GM19397 (cell line): ENCODE data around the gene BIN1.

Experiments
- ATAC-seq: cut with Tn5 transposase; IDR thresholded peaks from one replicate; pipeline ENCODE4 v1.9.1; 2021; ENCODE audit warnings: mild to moderate bottlenecking, moderate library complexity; ENCODE audit not compliant: unreplicated experiment

The BIN1 gene

DNA sequence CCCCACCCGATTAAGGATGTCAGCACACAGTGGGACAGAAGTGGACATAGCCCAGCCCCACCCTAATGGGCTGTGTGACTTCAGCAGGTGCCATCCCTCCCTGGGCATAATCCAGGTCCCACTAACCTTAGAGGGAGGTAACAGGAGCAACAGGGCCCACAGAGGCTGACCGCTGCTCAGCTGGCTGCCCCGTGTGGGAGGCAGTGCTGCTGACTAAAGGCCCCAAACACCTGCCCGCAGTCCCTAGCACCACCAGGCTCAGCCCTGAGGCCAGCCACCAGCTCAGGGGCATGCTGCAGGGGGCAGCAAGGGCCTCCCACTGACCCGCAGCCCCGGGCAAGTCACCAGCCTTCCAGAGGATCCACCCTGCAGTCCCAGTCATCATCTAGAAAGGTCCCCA lies 14.6 kb downstream of the BIN1 start:
- no peak for ATAC-seq

DNA sequence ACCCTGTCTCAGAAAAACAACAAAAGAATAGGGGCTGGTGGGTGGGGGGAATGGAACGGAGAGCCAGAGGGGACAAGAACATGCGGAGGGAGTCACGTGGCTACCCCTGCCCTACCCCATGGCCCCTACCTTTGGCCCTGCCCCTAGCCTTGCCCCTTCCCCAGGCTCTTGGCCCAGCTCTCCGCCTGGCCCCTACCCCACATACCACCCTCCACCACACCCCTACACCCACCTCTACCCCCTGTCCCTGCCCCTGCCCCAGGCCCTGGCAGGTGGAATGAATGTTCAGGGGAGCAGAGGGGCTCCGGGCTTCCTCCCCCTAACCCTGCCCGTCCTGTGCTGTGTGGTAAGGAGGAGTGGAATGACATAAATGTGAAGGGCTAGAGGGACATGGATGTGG lies 15.1 kb downstream of the BIN1 start:
- ATAC-seq = no peak

DNA sequence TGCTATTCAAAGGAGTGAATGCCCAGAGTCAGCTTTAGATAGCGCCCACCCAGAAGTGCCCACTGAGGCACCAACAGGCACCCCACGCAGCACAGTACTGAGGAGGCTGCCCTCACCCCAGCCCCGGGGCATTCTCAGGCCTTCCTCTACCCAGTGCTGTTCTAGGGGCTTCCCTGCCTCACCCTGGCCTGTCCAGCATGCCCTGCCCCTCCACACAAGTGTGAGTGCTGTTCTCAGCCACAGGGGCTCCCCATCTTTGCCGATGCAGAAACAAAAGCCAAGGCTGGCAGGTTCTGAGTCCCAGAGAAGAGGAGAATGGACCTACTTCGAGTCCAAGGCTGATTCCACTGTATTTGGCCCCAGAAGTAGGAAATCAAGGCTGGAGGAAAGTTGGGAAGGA lies 15.8 kb downstream of the BIN1 start:
- ATAC-seq = no peak

DNA sequence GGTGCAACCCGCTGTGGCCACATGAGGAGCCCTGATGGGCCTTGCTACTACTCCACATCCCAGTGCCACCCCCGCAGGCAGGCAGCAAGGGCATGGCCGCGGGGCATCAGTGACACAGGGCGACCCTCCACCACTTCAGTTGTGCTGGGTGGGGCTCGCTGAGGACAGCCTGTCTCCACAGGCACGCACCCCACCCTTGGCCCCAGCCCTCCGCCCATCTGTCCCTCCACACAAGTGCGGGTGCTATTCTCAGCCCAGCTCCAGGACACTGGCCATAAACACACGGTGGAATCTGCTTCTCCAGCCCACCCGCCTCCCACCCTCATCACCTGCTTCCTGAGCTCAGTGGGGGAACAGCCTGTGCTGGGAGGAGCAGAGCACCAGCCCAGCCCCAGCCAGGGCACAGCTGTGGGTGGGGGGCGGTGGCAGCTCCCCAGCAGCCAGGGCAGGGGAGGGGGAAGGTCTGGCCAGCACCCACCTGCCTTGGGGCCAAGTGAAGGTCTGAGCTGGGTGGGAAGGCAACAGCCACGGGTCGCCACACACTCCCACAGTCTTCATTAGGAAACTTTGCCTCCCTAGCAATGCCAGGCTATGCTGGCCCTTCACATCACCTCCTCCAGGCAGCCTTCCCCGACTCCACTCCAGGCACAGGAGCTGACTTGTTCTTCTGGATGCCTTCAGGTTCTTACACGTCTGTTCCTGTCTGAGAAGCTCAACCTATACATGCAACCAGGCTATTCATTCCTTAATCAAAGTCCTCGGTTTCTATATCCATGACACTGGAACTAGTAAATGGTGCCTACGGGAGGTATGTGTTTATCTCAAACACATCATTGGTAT lies 16.5 kb downstream of the BIN1 start:
- no peak for ATAC-seq

DNA sequence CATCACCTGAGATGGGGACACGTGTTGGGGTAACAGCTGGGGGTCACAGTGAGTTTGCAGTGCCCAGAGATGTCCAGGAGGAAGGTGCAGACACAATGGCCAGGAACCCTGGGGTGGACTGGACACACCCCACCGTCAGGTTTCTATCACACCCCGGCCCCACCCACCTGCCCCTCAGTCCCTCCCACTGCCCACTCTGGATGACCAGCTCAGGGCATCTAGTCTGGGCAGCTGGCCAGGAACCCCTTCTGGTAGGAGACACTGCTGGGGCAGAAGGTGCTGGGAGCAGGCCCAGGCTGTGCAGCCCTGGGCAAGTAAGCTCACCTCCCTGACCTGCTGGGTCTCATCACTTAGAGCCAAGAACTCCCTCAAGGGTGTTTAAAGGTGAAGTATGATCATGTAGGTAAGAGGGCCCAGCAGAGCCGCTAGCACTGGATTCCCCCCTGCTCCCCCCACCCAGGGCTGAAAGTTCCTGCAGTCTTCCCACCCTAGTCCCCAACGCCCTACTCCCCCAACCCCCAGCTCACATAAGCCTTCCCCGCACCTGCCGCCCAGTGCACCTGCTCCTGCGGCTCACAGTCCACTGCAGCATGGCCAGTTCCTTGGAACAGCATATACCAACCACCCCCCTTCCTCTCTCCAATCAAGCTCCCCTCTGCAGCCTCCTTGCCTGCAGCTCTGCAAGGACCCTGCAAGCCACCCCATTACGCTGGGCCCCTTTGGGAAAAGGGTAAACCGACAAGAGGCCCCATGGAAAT lies 17.3 kb downstream of the BIN1 start:
- ATAC-seq = no peak

DNA sequence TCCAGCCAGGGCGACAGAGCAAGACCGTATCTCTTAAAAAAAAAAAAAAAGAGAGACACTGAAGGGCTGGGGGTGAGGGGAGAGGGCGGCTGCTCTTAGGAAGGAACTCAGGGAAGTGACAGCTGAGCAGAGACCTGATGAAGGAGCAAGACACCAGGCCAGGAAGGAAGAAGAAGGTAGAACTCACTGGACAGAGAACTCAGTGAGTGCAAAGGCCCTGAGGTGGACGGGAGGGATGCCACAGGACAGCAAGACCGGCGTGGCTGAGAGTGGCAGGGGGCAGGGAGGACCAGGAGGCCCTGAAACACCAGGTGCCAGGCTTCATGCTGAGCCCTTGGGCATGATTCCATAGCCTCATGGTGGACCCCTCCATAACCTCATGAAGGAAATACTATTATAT lies 18.2 kb downstream of the BIN1 start:
- no peak for ATAC-seq

DNA sequence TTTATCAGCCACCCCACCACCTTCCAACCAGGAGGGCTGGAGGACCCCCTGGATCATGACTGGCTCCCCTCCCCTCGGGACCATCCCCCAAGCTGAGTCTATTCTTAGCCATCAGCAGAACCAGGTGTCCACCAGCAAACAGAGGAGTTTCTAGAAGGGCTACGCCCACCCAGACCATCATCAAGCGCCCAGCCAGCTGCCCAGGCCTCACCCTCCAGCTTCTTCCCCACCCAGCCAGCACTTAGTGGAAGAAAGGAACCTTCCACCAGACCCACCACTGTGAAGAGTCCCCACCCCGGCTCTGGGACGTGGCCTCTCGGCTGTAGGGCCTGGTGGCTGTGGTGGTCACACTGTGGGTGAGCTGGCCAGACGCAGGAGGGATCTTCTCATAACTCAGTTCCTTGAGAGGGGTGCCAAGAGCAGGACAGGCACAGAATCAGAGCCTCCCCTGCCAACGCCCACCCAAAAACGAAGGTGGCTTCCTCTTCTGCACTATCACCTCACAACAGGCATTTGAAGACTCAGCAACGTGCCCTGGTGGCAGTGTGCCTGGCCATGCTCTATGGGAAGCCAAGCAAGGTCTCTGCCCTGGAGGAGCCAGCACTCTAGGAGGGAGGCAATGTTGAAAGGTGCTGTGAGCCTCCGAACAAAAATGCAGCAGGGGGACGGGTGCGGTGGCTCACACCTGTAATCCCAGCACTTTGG lies 19.0 kb downstream of the BIN1 start:
- ATAC-seq = no peak

DNA sequence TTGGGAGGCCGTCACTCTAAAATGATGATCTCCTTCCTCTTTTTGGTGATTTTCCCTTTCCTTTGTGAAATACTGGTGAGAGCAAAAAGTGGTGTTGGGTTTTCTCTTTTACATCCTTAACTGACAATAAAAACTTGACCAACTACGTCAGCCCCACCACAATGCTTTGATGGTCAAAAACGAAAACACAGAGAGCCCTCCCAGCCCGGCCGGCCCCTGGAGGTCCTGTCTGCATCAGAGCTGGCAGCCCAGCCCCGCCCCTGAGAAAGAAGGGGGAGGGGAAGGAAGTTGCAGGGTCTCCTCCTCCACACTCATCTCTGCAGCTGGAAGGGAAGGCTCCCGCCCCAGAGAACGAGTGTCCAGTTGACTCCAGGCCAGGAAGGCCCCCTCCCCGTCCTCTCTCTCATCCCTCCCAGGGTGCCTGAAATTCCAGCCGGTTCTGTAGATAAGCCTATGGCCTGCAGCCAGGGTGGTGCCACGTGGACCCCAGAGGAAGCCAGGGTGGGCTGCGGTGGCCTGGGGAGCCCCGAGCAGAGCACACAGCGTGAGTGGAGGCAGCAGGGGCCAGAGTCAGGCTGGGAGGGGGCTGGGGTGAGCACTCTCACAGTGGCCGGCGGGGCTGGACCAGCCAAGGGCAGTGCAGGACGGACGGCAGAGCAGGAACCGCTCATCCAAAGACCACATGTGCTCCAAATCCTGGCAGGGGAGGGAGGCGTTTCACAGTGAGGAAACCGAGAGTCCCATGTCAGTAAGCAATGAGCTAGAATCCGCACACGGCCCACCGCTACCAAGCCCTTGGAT lies 19.8 kb downstream of the BIN1 start:
- peak; percentile 78 for ATAC-seq

DNA sequence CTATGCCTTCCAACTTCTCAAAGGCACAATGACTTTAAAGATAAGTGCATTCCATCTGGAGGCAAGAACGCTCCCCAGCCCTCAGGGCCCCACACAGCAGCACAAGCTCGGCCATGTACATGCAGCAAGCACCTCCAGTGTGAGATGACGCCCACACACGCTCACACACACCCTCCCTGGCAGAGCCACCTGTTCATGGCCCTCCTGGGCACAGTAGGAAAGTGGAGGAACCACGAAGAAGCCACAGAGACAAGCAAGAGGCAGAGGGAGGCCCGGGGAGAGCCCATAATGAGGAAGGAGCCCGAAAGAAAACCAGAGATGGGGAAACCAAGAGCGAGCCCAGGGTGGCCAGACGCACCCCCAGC lies 21.7 kb downstream of the BIN1 start:
- ATAC-seq = peak; percentile 14

DNA sequence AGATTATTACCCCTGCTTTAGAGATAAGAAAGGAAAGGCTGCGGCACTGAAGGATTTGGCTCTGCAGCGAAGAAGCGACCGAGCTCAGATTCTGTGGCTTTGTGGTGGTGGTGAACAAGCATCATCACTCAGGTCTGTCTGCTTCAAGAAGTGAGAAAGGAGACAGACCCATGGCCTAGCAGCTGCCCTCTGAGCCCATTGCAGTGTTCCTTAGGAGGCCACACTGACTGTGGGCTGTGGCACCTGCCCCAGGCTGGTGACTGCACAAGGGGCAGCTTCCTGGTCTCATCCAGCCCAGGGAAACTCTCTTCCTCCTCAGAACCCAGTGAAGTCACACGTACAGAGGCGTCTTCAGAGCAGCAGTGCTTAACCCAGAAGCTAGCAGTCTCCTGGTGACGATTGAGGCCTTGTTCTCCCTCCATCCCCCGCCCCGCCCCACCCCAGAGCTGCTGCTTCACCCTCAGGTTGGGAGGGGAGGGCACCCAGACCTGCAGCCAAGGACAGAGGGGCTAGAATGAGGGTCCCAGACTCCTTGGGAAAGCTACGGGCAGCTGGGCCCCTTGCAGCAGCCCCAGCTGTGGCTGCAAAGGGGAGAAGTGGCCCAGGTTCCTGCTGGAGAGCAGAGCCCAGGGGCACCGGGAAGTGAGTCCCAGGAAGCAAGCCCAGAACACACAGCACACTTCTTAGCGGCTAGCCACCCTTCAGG lies 22.2 kb downstream of the BIN1 start:
- ATAC-seq = no peak

DNA sequence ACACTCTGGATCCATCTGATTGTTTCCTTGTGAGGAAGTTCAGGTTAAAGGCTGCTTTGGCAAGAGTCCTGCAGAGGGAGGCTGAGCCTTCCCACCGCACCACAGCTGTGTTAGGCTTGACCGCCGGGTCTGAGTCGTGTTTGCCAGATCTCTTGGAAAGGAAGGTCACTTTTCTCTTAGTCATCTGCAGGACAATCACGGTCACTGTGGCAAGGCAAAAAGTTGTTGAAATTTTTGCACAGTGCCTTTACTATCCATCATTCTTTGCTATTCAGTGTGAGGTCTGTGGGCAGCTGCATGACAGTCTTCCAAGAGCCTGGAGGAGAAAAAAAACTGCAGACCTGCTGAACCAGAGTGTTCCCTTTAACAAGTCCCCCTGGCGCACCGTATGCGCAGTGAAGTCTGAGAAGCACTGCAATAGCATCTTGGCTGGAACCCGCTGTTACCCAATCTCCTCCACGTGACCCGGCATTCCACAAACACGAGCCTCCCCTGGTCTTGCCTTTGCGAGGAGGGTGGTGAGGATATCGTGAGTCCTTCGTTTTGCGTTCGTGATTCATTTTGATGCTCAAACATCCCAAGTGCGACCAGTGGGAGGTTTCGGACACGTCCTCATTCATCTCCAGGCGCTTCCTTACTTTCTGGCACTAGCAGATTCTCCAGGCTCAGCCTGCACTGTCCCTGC lies 23.0 kb downstream of the BIN1 start:
- ATAC-seq = no peak

DNA sequence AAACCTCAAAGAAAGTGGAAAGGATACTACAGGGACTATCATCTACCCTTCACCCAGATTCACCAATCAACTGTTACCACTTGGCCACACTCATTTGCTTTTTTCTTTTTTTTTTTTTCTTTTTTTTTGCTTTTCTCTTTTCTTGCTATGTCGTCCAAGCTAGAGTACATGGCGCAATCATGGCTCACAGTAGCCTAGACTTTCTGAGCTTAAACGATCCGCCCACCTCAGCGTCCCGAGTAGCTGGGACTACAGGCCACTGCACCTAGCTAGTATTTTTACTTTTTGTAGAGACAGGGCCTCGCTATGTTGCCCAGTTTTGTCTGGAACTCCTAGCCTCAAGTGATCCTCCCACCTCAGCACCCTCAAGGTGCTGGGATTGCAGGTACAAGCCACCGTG lies 24.0 kb downstream of the BIN1 start:
- ATAC-seq = no peak

DNA sequence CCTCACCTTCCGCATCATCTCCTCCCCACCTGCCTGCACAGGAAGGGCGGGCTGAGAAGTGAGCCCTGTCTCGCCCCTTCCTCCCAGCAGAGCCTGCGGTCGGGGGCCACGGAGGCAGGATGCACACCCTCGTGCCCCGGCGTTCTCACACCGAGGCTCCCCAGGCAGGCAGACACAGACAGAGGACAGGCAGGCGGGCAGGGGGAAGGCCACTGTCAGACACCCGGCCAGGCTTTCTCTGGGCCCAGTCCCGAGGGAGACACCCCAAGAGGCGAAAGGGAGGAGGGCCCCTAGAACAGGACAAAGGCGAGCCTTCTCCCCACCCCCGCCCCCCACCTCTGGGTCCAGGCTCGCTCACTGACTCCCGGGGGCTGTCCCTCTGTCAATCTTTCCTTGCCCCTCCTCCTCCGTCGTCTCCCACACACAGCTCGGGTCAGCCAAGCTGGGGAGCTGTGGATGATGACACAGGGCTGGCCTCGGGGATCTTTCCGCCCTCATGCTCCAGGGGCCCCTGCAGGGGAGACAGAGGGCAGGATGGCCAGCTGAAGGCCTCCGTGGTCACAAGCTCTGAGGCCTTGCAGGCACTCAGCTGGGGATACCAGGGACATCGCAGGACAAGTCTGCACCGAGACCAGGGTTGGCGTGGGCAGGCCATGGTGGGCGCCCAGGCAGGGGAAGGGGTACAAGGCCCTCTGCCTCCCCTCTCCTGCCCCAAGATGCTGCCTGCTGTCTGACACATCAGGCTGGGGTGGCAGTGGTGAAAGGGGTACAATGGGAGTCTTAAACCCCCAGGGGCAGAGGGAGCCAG lies 24.9 kb downstream of the BIN1 start:
- peak; percentile 57 for ATAC-seq

DNA sequence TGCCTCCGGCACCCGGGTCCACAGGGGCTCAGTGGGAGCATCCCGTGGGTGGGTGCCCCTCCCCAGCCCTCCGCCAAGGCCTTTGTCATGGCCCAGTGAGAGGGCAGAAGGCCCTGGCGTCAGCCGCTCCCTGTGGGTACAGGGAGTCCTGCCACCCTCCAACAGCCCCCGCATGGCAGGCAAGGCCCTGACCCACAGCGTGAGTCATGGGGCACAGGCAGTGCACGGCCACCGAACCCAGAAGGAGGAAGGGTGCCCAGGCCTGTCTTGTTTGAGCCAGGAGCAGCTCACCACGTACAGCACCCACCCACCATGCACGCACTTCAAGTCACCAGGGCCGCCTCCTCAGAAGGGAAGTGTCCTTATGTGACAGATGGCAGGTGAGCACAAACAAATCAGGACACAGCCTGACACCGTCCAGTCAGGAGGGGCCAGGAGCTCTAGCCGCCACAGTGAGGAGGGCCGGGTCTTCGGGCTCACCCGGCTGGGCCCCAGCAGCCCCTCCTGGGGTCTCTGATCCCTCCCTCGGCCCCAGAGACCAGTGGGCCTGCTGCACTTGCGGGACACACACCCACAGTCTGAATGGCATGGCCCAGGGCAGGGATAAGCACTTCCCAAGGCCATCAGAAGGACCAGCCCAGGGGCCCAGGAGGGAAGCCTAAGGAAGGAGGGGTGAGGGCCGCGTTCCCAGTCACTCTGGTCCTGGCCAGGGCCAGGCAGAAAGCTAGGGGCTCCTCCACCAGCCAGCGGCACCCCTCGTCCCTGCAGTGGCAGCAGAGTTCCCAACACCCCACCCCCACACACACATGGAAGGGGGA lies 25.8 kb downstream of the BIN1 start:
- ATAC-seq = peak; percentile 44

DNA sequence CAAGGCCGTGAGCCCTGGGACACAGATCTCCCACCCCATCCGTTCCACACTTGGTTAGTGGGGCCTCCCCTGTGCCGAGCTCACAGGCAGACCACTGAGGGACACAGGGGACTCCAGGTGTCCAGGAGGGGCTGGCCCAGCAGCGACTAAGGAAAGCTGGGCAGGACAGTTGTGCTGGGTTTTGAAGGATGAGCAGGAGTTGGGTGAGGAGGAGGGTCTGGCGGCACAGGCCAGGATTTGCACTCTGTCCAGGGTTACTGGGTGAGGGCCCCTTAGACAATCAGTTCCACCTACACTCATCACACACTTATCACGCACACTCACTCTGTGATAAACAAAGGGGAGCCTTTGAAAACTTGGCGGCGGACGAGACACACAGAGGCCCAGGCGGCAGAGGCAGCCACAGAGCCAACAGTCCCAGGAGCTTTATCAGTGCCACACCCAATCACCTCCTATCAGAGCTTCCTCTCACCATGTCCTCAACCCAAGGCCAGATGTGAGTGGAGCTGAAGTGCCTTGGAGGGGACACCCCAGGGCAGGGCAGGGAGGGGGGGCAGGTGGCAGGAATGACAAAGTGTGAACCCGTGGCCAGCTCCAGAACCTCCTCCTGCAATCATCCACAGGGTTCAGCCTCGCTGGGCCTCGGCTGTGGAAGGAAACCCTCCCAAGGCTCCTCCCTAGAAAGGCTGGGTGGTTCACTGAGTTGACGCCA lies 26.6 kb downstream of the BIN1 start:
- peak; percentile 17 for ATAC-seq

DNA sequence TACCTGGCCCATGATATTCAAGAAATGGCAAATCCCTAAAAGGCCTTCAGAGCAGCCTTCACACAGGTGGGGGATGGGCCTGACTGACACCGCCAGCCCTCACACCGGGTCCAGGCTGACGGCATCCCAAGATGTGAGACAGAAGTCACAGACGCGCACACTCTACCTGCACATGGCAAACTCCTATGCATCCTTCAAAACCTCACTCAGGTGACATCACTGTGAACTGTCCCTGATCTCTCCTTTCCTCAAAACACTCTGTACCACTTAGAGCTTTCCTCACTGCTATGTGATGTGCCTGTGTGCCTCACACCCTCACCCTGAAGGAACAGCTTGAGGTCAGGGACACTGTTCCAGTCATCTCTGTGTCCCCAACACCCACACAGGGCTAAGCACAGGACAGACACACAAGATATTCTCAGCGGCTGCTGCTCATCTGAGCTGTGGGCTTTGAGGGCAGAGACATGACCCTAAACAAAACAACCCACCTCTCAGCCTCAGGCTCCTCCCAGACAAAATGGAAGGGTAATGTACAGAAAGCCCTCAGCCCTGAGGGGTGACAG lies 27.5 kb downstream of the BIN1 start:
- no peak for ATAC-seq

DNA sequence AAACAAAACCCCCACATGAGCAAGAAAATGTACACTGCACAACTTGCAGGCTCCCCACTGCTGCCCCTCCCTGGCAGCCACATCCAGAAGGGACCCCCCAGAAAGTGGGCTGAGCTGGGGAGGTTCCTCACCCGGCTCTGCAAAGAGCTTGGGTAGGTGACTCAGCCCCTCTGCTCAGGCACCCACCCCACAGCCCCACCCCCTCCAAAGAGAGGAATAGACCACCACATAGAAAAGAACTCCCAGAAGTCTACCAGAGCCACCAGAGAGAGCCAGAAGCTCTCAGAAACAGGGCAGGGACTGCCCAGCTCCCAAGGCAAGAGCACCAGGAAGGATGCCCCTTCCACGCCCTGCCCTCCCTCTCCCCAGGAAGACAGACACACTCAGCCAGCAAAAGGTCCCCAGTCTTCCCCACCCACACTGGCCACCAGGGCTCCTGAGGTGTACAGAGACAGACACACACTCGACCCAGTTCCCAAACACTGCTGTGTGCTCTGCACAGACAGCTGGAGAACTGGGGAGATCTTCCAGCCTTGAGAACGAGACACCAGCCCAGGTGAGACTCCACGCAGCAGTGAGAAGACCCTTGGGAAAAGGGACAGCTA lies 28.2 kb downstream of the BIN1 start:
- ATAC-seq = no peak
